Measurements from ENCODE around the gene USP6NL. TPM values are rescaled to one million over a fixed set of nuclear protein-coding genes. Genes with fewer than 3 reads are reported as not detected.

Gene USP6NL
- total and polyA plus RNA-seq, 2 of the 13 experiments (the other 11 are each of a cell fraction or from before 2014, with no cell fraction given), result 10.5 to 22.9 TPM

DNA sequence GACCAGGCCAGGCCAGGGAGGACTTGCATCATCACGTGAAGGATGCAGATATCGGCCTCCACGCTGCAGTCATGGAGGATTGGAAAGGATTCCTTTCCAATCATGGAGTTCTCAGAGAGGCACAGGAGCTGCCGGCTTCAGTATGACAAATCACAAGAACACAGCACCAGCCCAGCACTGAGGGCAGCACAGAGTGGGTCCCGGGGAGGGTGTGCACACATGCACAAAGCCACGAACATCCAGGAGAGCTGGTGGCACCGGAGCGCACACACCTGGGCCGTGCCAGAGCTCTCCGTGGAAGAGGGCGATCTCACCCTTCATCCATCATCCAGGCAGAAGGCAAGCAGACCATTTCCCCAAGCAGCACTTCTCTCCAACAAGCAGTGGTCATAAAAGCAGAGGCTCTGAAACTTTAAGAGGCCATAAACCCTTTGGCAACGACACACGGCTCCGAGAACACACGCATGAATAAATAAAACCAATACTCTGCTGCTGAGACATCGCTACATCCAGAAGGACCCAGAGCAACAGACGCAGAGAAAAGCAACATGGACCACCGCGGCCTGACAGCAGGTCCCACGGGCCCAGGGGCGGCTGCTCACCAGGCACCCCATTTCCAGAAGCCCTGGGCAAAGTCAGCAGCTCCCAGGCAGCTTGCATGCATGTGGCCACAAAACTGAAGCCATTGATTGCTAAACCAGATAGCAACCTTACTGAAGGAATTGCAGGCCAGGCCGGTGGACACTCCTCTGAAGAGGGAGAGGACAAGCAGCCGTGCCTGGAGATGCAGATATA, 180.8 kb downstream of the USP6NL start:
- peaks cover 2 to 12% of the 10 kb centered on the region in 2 experiments; a peak in 3 of 5 replicates for H3K27me3 ChIP-seq (ENCODE audit: control insufficient read depth in 1 of 2, insufficient read depth in 2 of 2, low read length in 2 of 2)
- intact Hi-C loops (cut with micrococcal nuclease; ENCODE audit: unreplicated experiment) (no loop called here), in situ Hi-C loops (cut with HindIII; ENCODE audit: extremely low pct_ligation_motif_present, low pct_unique_long_range_greater_than_20kb) (loop anchor here (10.0 kb wide), 1 partner anchor 324 kb away; no protein-coding TSS in a partner anchor)
- BruUV-seq (replicated peaks), result no TSS peak
- FAIRE-seq (no peak), DNase-seq (ENCODE audit: low spot score) (no peak), ATAC-seq (no peak; the same call in 2 of the 3 replicates)
- no peaks in the 10 kb centered on the region for H4K20me1 ChIP-seq (ENCODE audit: insufficient read depth, low read length)
- POLR2A ChIA-PET, result no interaction called here
- peaks cover 12% of the 10 kb centered on the region for H3K9me3 ChIP-seq (ENCODE audit: low read length)
- no peak overlapping the region for H3K27ac ChIP-seq (ENCODE audit: extremely low read length, insufficient read depth, low read length)
- no peaks in the 10 kb centered on the region for H3K4me1 ChIP-seq (ENCODE audit: insufficient read depth, low read length)
- H3K36me3 ChIP-seq (replicated peaks in 1 of 2; ENCODE audit: control insufficient read depth in 1 of 2, insufficient read depth in 2 of 2, low read length in 2 of 2), result no peaks in the 10 kb centered on the region
- H3K9ac ChIP-seq (ENCODE audit: insufficient read depth, low read depth, low read length), result no peak overlapping the region
- CTCF ChIA-PET (ENCODE audit: low intra/inter-chr PET ratio, low total read pairs), result no interaction called here
- 31% methylated on average over 13 of the region's 23 CpGs for WGBS (ENCODE audit: low lambda C conversion rate)
- H3K4me2 ChIP-seq (ENCODE audit: low read depth, low read length), result no peak overlapping the region
- no peaks in the 10 kb centered on the region for H3K79me2 ChIP-seq (ENCODE audit: insufficient read depth, low read length)
- H3K4me3 ChIP-seq (replicated peaks in 1 of 3; ENCODE audit: insufficient read depth in 1 of 3, low read depth in 2 of 3, low read length in 3 of 3), result no peak overlapping the region
- no peak overlapping the region for H2AFZ ChIP-seq (ENCODE audit: low read length)
- TF ChIP-seq IRX3 (CRISPR knock-in tag; IDR thresholded peaks at IDR 0.05; ENCODE audit: borderline replicate concordance, low read depth), result no peak
- TF ChIP-seq ZNF839 (CRISPR knock-in tag; IDR thresholded peaks at IDR 0.05; ENCODE audit: borderline replicate concordance), result no peak
- TF ChIP-seq, protein P1, sequence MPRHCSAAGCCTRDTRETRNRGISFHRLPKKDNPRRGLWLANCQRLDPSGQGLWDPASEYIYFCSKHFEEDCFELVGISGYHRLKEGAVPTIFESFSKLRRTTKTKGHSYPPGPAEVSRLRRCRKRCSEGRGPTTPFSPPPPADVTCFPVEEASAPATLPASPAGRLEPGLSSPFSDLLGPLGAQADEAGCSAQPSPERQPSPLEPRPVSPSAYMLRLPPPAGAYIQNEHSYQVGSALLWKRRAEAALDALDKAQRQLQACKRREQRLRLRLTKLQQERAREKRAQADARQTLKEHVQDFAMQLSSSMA (CRISPR knock-in tag; IDR thresholded peaks at IDR 0.05), result no peak
- TF ChIP-seq REXO4 (CRISPR knock-in tag; IDR thresholded peaks at IDR 0.05; ENCODE audit: borderline replicate concordance), result no peak
- TF ChIP-seq CHD2 (IDR thresholded peaks at IDR 0.05; ENCODE audit: low read depth, low read length), result no peak

DNA sequence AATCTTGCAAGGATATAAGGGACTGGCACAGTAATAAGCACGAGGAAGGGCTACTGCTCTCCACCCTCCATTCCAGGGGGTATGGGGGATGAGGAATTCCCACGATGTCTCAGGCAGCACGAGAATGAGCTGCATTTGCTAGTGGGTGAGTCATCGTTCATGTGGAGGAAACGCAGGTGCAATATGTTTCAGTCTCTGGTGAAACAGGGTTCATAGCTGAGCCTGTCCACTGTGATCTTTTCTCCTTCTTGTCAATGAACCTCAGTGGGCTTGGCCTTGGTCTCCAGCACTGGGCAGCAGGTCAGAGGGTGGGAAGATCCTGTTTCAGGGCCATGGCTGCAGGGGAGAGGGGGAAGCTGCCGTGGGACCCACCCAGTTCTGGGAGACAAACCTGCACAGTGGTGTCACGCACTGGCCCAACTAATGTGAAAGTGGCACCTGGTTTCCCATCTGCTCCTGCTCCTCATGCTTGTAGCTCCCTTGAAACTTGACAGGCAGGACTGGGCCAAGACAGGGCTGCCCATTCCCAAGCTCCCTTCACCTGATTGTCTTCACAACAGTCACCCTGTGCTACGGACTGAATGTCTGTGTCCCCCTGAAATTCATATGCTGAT, 181.9 kb downstream of the USP6NL start:
- ATAC-seq, result no peak
- Histone ChIP-seq H3K9me3 (ENCODE audit: low read length) (peaks cover 12% of the 10 kb centered on the region), H3K36me3 (replicated peaks in 1 of 2; ENCODE audit: control insufficient read depth in 1 of 2, insufficient read depth in 2 of 2, low read length in 2 of 2) (no peaks in the 10 kb centered on the region), H4K20me1 (ENCODE audit: insufficient read depth, low read length) (no peaks in the 10 kb centered on the region), H3K4me2 (ENCODE audit: low read depth, low read length) (no peak overlapping the region), H2AFZ (ENCODE audit: low read length) (no peak overlapping the region), H3K4me1 (ENCODE audit: insufficient read depth, low read length) (no peaks in the 10 kb centered on the region), H3K9ac (ENCODE audit: insufficient read depth, low read depth, low read length) (no peak overlapping the region), H3K4me3 (replicated peaks in 1 of 3; ENCODE audit: insufficient read depth in 1 of 3, low read depth in 2 of 3, low read length in 3 of 3) (no peak overlapping the region), H3K27me3 (ENCODE audit: control insufficient read depth in 1 of 2, insufficient read depth in 2 of 2, low read length in 2 of 2) (peaks cover 2 to 12% of the 10 kb centered on the region in 2 experiments; a peak in 3 of 5 replicates), H3K27ac (ENCODE audit: extremely low read length, insufficient read depth, low read length) (no peak overlapping the region), H3K79me2 (ENCODE audit: insufficient read depth, low read length) (no peaks in the 10 kb centered on the region)
- TF ChIP-seq, protein P2, sequence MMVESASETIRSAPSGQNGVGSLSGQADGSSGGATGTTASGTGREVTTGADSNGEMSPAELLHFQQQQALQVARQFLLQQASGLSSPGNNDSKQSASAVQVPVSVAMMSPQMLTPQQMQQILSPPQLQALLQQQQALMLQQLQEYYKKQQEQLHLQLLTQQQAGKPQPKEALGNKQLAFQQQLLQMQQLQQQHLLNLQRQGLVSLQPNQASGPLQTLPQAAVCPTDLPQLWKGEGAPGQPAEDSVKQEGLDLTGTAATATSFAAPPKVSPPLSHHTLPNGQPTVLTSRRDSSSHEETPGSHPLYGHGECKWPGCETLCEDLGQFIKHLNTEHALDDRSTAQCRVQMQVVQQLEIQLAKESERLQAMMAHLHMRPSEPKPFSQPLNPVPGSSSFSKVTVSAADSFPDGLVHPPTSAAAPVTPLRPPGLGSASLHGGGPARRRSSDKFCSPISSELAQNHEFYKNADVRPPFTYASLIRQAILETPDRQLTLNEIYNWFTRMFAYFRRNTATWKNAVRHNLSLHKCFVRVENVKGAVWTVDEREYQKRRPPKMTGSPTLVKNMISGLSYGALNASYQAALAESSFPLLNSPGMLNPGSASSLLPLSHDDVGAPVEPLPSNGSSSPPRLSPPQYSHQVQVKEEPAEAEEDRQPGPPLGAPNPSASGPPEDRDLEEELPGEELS (CRISPR knock-in tag; IDR thresholded peaks at IDR 0.05), result no peak
- TF ChIP-seq, protein P3, sequence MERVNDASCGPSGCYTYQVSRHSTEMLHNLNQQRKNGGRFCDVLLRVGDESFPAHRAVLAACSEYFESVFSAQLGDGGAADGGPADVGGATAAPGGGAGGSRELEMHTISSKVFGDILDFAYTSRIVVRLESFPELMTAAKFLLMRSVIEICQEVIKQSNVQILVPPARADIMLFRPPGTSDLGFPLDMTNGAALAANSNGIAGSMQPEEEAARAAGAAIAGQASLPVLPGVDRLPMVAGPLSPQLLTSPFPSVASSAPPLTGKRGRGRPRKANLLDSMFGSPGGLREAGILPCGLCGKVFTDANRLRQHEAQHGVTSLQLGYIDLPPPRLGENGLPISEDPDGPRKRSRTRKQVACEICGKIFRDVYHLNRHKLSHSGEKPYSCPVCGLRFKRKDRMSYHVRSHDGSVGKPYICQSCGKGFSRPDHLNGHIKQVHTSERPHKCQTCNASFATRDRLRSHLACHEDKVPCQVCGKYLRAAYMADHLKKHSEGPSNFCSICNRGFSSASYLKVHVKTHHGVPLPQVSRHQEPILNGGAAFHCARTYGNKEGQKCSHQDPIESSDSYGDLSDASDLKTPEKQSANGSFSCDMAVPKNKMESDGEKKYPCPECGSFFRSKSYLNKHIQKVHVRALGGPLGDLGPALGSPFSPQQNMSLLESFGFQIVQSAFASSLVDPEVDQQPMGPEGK (CRISPR knock-in tag; IDR thresholded peaks at IDR 0.05), result no peak
- no peak for TF ChIP-seq ZNF12 (CRISPR knock-in tag; IDR thresholded peaks at IDR 0.05)
- TF ChIP-seq ISL2 (CRISPR knock-in tag; IDR thresholded peaks at IDR 0.05), result no peak
- no peak for TF ChIP-seq ZNF451 (CRISPR knock-in tag; IDR thresholded peaks at IDR 0.05)
- BruUV-seq (replicated peaks), result no TSS peak
- ChIA-PET CTCF (ENCODE audit: low intra/inter-chr PET ratio, low total read pairs) (no interaction called here), POLR2A (no interaction called here)
- in situ Hi-C loops (cut with HindIII; ENCODE audit: extremely low pct_ligation_motif_present, low pct_unique_long_range_greater_than_20kb), result loop anchor here (10.0 kb wide), 1 partner anchor 325 kb away; no protein-coding TSS in a partner anchor
- no peak for DNase-seq (ENCODE audit: low spot score)
- intact Hi-C loops (cut with micrococcal nuclease; ENCODE audit: unreplicated experiment), result no loop called here
- 23% methylated on average over 6 of the region's 8 CpGs for WGBS (ENCODE audit: low lambda C conversion rate)
- no peak for FAIRE-seq

Data from HepG2 (cell line).